Mesendoderm (in vitro differentiated cells): ENCODE results near the gene PATL2.

ENCODE experiments used
- DNase-seq: peaks from one replicate; pipeline ENCODE4 v3.0.0; 2013
- H2AK5ac ChIP-seq: 2 replicates; pipeline ENCODE4 v1.6.1; 2013; ENCODE audit warnings: low read length, inconsistent platforms
- H2BK120ac ChIP-seq: 2 replicates; pipeline ENCODE4 v1.6.1; 2013; ENCODE audit warnings: low read depth, mild to moderate bottlenecking, low read length, moderate library complexity, mixed read lengths
- H2BK15ac ChIP-seq: replicated peaks from 2 replicates; pipeline ENCODE4 v1.6.1; 2013; ENCODE audit warnings: low read depth, mild to moderate bottlenecking, moderate library complexity
- H2BK5ac ChIP-seq: 2 replicates; pipeline ENCODE4 v1.6.1; 2013; ENCODE audit warnings: low read length, inconsistent platforms
- H3K18ac ChIP-seq: 2 replicates; pipeline ENCODE4 v1.6.1; 2013; ENCODE audit warnings: mild to moderate bottlenecking, low read length, mixed read lengths
- H3K23ac ChIP-seq: one replicate; pipeline ENCODE4 v1.6.1; 2013; ENCODE audit warnings: low read length
- H3K27ac ChIP-seq: 2 replicates; pipeline ENCODE4 v1.5.1; 2013; ENCODE audit warnings: low read depth, mild to moderate bottlenecking, inconsistent platforms, low read length, moderate library complexity
- H3K27me3 ChIP-seq: 2 replicates; pipeline ENCODE4 v1.6.1; 2013; ENCODE audit warnings: low read length, control low read depth, mild to moderate bottlenecking, inconsistent platforms; ENCODE audit not compliant: insufficient read depth, poor library complexity
- H3K36me3 ChIP-seq: 2 replicates; pipeline ENCODE4 v1.6.1; 2013; ENCODE audit warnings: low read length, inconsistent platforms; ENCODE audit not compliant: control insufficient read depth, insufficient read depth
- H3K4ac ChIP-seq: one replicate; pipeline ENCODE4 v1.6.1; 2013; ENCODE audit warnings: low read depth, mild to moderate bottlenecking, low read length, moderate library complexity
- H3K4me1 ChIP-seq: 2 replicates; pipeline ENCODE4 v1.6.1; 2013; ENCODE audit warnings: low read depth, low read length, inconsistent platforms; ENCODE audit not compliant: control insufficient read depth
- H3K4me2 ChIP-seq: 2 replicates; pipeline ENCODE4 v1.6.1; 2013; ENCODE audit warnings: low read length
- H3K4me3 ChIP-seq: 2 replicates; pipeline ENCODE4 v1.5.1; 2013; ENCODE audit warnings: mild to moderate bottlenecking, low read length
- H3K56ac ChIP-seq: one replicate; pipeline ENCODE4 v1.6.1; 2013; ENCODE audit warnings: low read length
- H3K79me1 ChIP-seq: 2 replicates; pipeline ENCODE4 v1.6.1; 2013; ENCODE audit warnings: low read length, inconsistent platforms
- H3K79me2 ChIP-seq: 2 replicates; pipeline ENCODE4 v1.6.1; 2013; ENCODE audit warnings: mild to moderate bottlenecking, low read length; ENCODE audit not compliant: control insufficient read depth, insufficient read depth
- H3K9ac ChIP-seq: 2 replicates; pipeline ENCODE4 v1.6.1; 2013; ENCODE audit warnings: low read length, inconsistent platforms
- H4K5ac ChIP-seq: one replicate; pipeline ENCODE4 v1.6.1; 2013; ENCODE audit warnings: low read length
- H4K8ac ChIP-seq: one replicate; pipeline ENCODE4 v1.6.1; 2013; ENCODE audit warnings: low read depth, mild to moderate bottlenecking, control low read depth, low read length, moderate library complexity
- WGBS: extraction: QIAGEN DNeasy Blood & Tissue Kit; methylation state at CpG from one replicate; pipeline ENCODE4 v1.1.7; 2013; ENCODE audit warnings: low lambda C conversion rate, missing lambda C conversion rate; ENCODE audit not compliant: insufficient coverage; ENCODE audit errors: extremely low coverage; 5-methylcytosine and 5-hydroxymethylcytosine counted together

PATL2 gene

GRCh38 chr15:44736181-44736765 lies 25.1 kb upstream of the PATL2 start, which contains the start of gene TRIM69:
Gene TRIM69, plus strand, starts transcription at chr15:44736528. Its CDS starts 177 bp downstream, at chr15:44736705.
- no peak within 1 kb of the TSS for H3K4me3 ChIP-seq
- no CpG with 5 or more reads among the region's 3 CpGs for WGBS
- no peak within 1 kb of the TSS for H3K56ac ChIP-seq
- H3K36me3 ChIP-seq = no peaks in the 10 kb centered on the region
- H2BK15ac ChIP-seq = no peak within 1 kb of the TSS
- H4K5ac ChIP-seq = no peak within 1 kb of the TSS
- no peak within 1 kb of the TSS for H3K4ac ChIP-seq
- H3K9ac ChIP-seq = no peak within 1 kb of the TSS
- no peak within 1 kb of the TSS for H2BK120ac ChIP-seq
- no peak within 1 kb of the TSS for H3K18ac ChIP-seq
- no peaks in the 10 kb centered on the region for H3K79me1 ChIP-seq
- no peak within 1 kb of the TSS for H4K8ac ChIP-seq
- H3K4me1 ChIP-seq = no peaks in the 10 kb centered on the region
- H3K27ac ChIP-seq = no peak within 1 kb of the TSS
- H3K79me2 ChIP-seq = no peaks in the 10 kb centered on the region
- H3K27me3 ChIP-seq = no peaks in the 10 kb centered on the region
- H3K4me2 ChIP-seq = no peak within 1 kb of the TSS
- H2BK5ac ChIP-seq = no peak within 1 kb of the TSS
- DNase-seq = no peak
- no peak within 1 kb of the TSS for H2AK5ac ChIP-seq
- H3K23ac ChIP-seq = no peak within 1 kb of the TSS

- H3K36me3 ChIP-seq = no peaks in the 10 kb centered on the region
- 100% methylated on average over 1 of the region's 8 CpGs for WGBS
- no peak overlapping the region for H4K5ac ChIP-seq
These were observed 24.5 kb upstream of the PATL2 start for GRCh38 chr15:44735482-44736180.

GRCh38 chr15:44734839-44735481 lies 23.8 kb upstream of the PATL2 start:
- Histone ChIP-seq H3K4me3 (no peak overlapping the region), H4K5ac (no peak overlapping the region), H3K79me2 (no peaks in the 10 kb centered on the region), H3K4ac (no peak overlapping the region), H3K27me3 (no peaks in the 10 kb centered on the region), H3K4me1 (no peaks in the 10 kb centered on the region), H3K79me1 (no peaks in the 10 kb centered on the region), H3K56ac (no peak overlapping the region), H2BK5ac (no peak overlapping the region), H3K18ac (no peak overlapping the region), H3K27ac (no peak overlapping the region), H4K8ac (no peak overlapping the region), H3K36me3 (no peaks in the 10 kb centered on the region), H2BK120ac (no peak overlapping the region), H3K4me2 (no peak overlapping the region), H3K9ac (no peak overlapping the region), H2BK15ac (no peak overlapping the region), H3K23ac (no peak overlapping the region), H2AK5ac (no peak overlapping the region)
- no CpG with 5 or more reads among the region's 2 CpGs for WGBS
- no peak for DNase-seq

More at GRCh38 chr15:44735482-44736180, 24.5 kb upstream of the PATL2 start:
- Histone ChIP-seq H3K9ac (no peak overlapping the region), H3K4me2 (no peak overlapping the region), H3K4me1 (no peaks in the 10 kb centered on the region), H3K27ac (no peak overlapping the region), H3K79me1 (no peaks in the 10 kb centered on the region), H3K23ac (no peak overlapping the region), H3K4me3 (no peak overlapping the region), H3K18ac (no peak overlapping the region), H2BK15ac (no peak overlapping the region), H3K27me3 (no peaks in the 10 kb centered on the region), H2AK5ac (no peak overlapping the region), H3K79me2 (no peaks in the 10 kb centered on the region), H2BK120ac (no peak overlapping the region), H3K56ac (no peak overlapping the region), H4K8ac (no peak overlapping the region), H2BK5ac (no peak overlapping the region), H3K4ac (no peak overlapping the region)
- peak; percentile 11 for DNase-seq

GRCh38 chr15:44729408-44730127 lies 18.4 kb upstream of the PATL2 start:
- Histone ChIP-seq H2BK5ac (no peak overlapping the region), H4K8ac (no peak overlapping the region), H2BK15ac (no peak overlapping the region), H2BK120ac (no peak overlapping the region), H3K4me2 (peak overlapping the region; percentile 41), H3K27ac (no peak overlapping the region), H2AK5ac (no peak overlapping the region), H3K79me2 (no peaks in the 10 kb centered on the region), H3K4me3 (peak overlapping the region; percentile 67), H4K5ac (no peak overlapping the region), H3K36me3 (no peaks in the 10 kb centered on the region), H3K4me1 (peaks cover 6% of the 10 kb centered on the region), H3K18ac (no peak overlapping the region), H3K4ac (no peak overlapping the region), H3K79me1 (no peaks in the 10 kb centered on the region), H3K27me3 (no peaks in the 10 kb centered on the region), H3K9ac (peak overlapping the region; percentile 82), H3K56ac (peak overlapping the region; percentile 89), H3K23ac (no peak overlapping the region)
- no CpG with 5 or more reads among the region's 21 CpGs for WGBS
- no peak for DNase-seq

- H2BK5ac ChIP-seq = peak overlapping the region; percentile 25
- H4K5ac ChIP-seq = no peak overlapping the region
- H3K56ac ChIP-seq = peak overlapping the region; percentile 89
- H3K79me2 ChIP-seq = no peaks in the 10 kb centered on the region
- H2BK15ac ChIP-seq = no peak overlapping the region
- DNase-seq = peak; percentile 99
- H3K23ac ChIP-seq = no peak overlapping the region
- no peak overlapping the region for H2BK120ac ChIP-seq
- H3K9ac ChIP-seq = peak overlapping the region; percentile 82
- H3K27ac ChIP-seq = peak overlapping the region; percentile 69
- H2AK5ac ChIP-seq = no peak overlapping the region
- H3K18ac ChIP-seq = peak overlapping the region; percentile 3
- no peaks in the 10 kb centered on the region for H3K79me1 ChIP-seq
- H3K4me1 ChIP-seq = peaks cover 6% of the 10 kb centered on the region
- no peaks in the 10 kb centered on the region for H3K36me3 ChIP-seq
- no peak overlapping the region for H3K4ac ChIP-seq
- H3K27me3 ChIP-seq = no peaks in the 10 kb centered on the region
- peak overlapping the region; percentile 67 for H3K4me3 ChIP-seq
- peak overlapping the region; percentile 41 for H3K4me2 ChIP-seq
- WGBS = no CpG with 5 or more reads among the region's 36 CpGs
- H4K8ac ChIP-seq = no peak overlapping the region
These were observed 17.7 kb upstream of the PATL2 start for GRCh38 chr15:44728576-44729407.
